Activated naive CD8-positive, alpha-beta T cell treated with anti-CD3 and anti-CD28 coated beads, Interleukin-2, amount 50 U/mL, for 16 hours (primary cell): ENCODE data around the gene SCYGR2.

Experiments used
- DNase-seq: peaks from one replicate; pipeline ENCODE4 v3.0.0-alpha.2; 2020; ENCODE audit warnings: low read depth, low spot score

The SCYGR2 gene

GRCh38 chr2:227612546-227613271 is 14.0 kb downstream of the SCYGR2 start:
- DNase-seq, result no peak

- no peak for DNase-seq
Measured at GRCh38 chr2:227613272-227613660, 14.6 kb downstream of the SCYGR2 start.

- no peak for DNase-seq
Measured at GRCh38 chr2:227614246-227614645, 15.6 kb downstream of the SCYGR2 start.

GRCh38 chr2:227614740-227615139 is 16.0 kb downstream of the SCYGR2 start, which contains the start of gene SCYGR3:
Gene SCYGR3, minus strand, starts transcription at chr2:227614840. Its CDS starts 0 bp downstream, at chr2:227614840.
- no peak for DNase-seq

GRCh38 chr2:227615181-227615580 is 16.5 kb downstream of the SCYGR2 start:
- no peak for DNase-seq

GRCh38 chr2:227615906-227616305 is 17.2 kb downstream of the SCYGR2 start:
- no peak for DNase-seq

- DNase-seq, result no peak
Measured at GRCh38 chr2:227616631-227617030, 17.9 kb downstream of the SCYGR2 start.

GRCh38 chr2:227617316-227618230 is 18.9 kb downstream of the SCYGR2 start, which contains the start of gene SCYGR4:
Gene SCYGR4, plus strand, starts transcription at chr2:227617498. Its CDS starts 0 bp downstream, at chr2:227617498.
- DNase-seq, result no peak

GRCh38 chr2:227623226-227623625 is 24.5 kb downstream of the SCYGR2 start:
- DNase-seq, result no peak

GRCh38 chr2:227625420-227625819 is 26.7 kb downstream of the SCYGR2 start:
- DNase-seq, result no peak

GRCh38 chr2:227626580-227627151 is 28.0 kb downstream of the SCYGR2 start:
- no peak for DNase-seq

GRCh38 chr2:227627769-227628168 is 29.1 kb downstream of the SCYGR2 start:
- no peak for DNase-seq

- no peak for DNase-seq
Measured at GRCh38 chr2:227629435-227629834, 30.7 kb downstream of the SCYGR2 start.

GRCh38 chr2:227630322-227630721 is 31.6 kb downstream of the SCYGR2 start:
- no peak for DNase-seq

GRCh38 chr2:227632827-227633226 is 34.1 kb downstream of the SCYGR2 start:
- no peak for DNase-seq

GRCh38 chr2:227634201-227634600 is 35.5 kb downstream of the SCYGR2 start:
- no peak for DNase-seq

GRCh38 chr2:227642656-227643055 is 44.0 kb downstream of the SCYGR2 start:
- DNase-seq, result no peak

GRCh38 chr2:227643990-227644551 is 45.4 kb downstream of the SCYGR2 start:
- no peak for DNase-seq
